Measurements from ENCODE around the gene OPRPN. TPM values are rescaled to one million over a fixed set of nuclear protein-coding genes. Genes with fewer than 3 reads are reported as not detected.

Gene OPRPN
- total RNA-seq, 2 experiments from 2014 or later: not detected

DNA sequence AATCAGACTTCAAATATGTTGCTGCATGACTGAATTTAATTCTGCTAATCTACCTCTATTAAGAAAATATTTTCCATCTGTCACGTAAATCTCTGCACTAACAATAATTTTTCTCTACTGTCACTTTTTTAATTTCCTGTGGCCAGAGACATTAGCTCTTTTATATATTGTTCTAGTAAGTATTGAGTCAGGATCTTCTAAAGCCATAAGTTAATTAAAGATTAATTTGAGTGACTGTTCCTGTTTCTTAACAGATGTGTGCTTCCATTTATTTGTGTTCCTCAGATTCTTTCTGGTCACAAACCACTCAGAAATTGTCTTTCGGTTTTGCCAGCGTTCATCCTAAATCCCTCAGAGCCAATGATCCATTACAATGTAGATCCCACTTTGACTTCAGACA is 17.2 kb upstream of the OPRPN start:
- Histone ChIP-seq H3K4me3 (ENCODE audit: low read length) (no peak overlapping the region), H3K27ac (ENCODE audit: low read depth in 1 of 2, low read length in 2 of 2) (no peak overlapping the region), H3K4me1 (ENCODE audit: insufficient read depth, low read length) (no peaks in the 10 kb centered on the region), H3K9me3 (ENCODE audit: control insufficient read depth in 1 of 2, insufficient read depth in 1 of 2, low read length in 2 of 2) (peaks cover 0 to 4% of the 10 kb centered on the region in 2 experiments), H3K36me3 (ENCODE audit: insufficient read depth, low read length) (no peaks in the 10 kb centered on the region), H3K27me3 (ENCODE audit: control insufficient read depth in 1 of 2, insufficient read depth in 2 of 2, low read length in 2 of 2) (no peaks in the 10 kb centered on the region)
- H3K9me3 Mint-ChIP-seq: no peaks in the 10 kb centered on the region
- intact Hi-C loops (cut with DNase I, micrococcal nuclease): no loop called here
- no peaks in the 10 kb centered on the region for H3K27me3 Mint-ChIP-seq
- ChIA-PET POLR2A (no interaction called here), CTCF (no interaction called here)
- TF ChIP-seq CTCF (IDR thresholded peaks at IDR 0.05): no peak
- no peak overlapping the region for H3K27ac Mint-ChIP-seq
- H3K4me1 Mint-ChIP-seq (ENCODE audit: low read depth): no peaks in the 10 kb centered on the region
- DNase-seq (no peak), ATAC-seq (ENCODE audit: poor library complexity) (no peak)
- no peak overlapping the region for H3K4me3 Mint-ChIP-seq
- H3K36me3 Mint-ChIP-seq (ENCODE audit: low read depth): no peaks in the 10 kb centered on the region

GRCh38 chr4:70382691-70383181 is 15.0 kb upstream of the OPRPN start, which contains the start of gene SMR3B:
Gene SMR3B, plus strand, starts transcription at chr4:70383131. Its CDS starts 1,380 bp downstream, at chr4:70384511.
- ATAC-seq (ENCODE audit: poor library complexity): no peak
- no peaks in the 10 kb centered on the region for H3K4me1 Mint-ChIP-seq (ENCODE audit: low read depth)
- H3K9me3 Mint-ChIP-seq: peaks cover 2% of the 10 kb centered on the region
- Histone ChIP-seq H3K27me3 (ENCODE audit: control insufficient read depth in 1 of 2, insufficient read depth in 2 of 2, low read length in 2 of 2) (no peaks in the 10 kb centered on the region), H3K4me1 (ENCODE audit: insufficient read depth, low read length) (no peaks in the 10 kb centered on the region), H3K36me3 (ENCODE audit: insufficient read depth, low read length) (no peaks in the 10 kb centered on the region), H3K4me3 (ENCODE audit: low read length) (no peak within 1 kb of the TSS), H3K9me3 (ENCODE audit: control insufficient read depth in 1 of 2, insufficient read depth in 1 of 2, low read length in 2 of 2) (peaks cover 0 to 9% of the 10 kb centered on the region in 2 experiments), H3K27ac (ENCODE audit: low read depth in 1 of 2, low read length in 2 of 2) (no peak within 1 kb of the TSS)
- TF ChIP-seq CTCF (IDR thresholded peaks at IDR 0.05): no peak
- intact Hi-C loops (cut with DNase I, micrococcal nuclease): no loop called here
- H3K27ac Mint-ChIP-seq: no peak within 1 kb of the TSS
- ChIA-PET CTCF (no interaction called here), POLR2A (no interaction called here)
- H3K4me3 Mint-ChIP-seq: no peak within 1 kb of the TSS
- no peak for DNase-seq
- H3K36me3 Mint-ChIP-seq (ENCODE audit: low read depth): no peaks in the 10 kb centered on the region
- no peaks in the 10 kb centered on the region for H3K27me3 Mint-ChIP-seq

DNA sequence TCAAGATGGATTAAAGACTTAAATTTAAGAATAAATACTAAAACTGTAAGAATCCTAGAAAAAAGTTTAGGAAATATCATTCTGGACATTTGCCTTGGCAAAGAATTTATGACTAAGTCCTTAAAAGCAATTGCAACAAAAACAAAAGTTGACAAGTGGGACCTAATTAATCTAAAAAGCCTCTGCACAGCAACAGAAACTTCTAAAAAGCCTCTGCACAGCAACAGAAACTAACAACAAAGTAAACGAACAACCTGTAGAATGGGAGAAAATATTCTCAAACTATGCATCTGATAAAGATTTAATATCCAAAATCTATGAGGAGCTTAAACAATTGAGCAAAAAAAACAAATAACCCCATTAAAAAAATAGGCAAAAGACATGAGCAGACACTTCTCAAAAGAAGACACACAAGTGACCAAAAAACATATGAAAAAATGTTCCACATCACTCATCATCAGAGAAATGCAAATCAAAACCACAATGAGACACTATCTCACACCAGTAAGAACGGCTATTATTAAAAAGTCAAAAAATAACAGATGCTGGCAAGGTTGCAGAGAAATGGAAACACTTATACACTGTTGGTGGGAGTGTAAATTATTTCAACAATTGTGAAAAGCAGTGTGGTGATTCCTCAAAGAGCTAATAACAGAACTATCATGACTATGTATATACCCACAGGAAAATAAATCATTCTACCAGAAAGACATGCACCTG is 5.5 kb upstream of the OPRPN start:
- ChIA-PET POLR2A (no interaction called here), CTCF (no interaction called here)
- H3K9me3 ChIP-seq (ENCODE audit: control insufficient read depth in 1 of 2, insufficient read depth in 1 of 2, low read length in 2 of 2): no peaks in the 10 kb centered on the region
- Mint-ChIP-seq H3K36me3 (ENCODE audit: low read depth) (no peaks in the 10 kb centered on the region), H3K4me1 (ENCODE audit: low read depth) (no peaks in the 10 kb centered on the region), H3K27ac (no peak overlapping the region), H3K27me3 (no peaks in the 10 kb centered on the region), H3K9me3 (peaks cover under 1% of the 10 kb centered on the region), H3K4me3 (no peak overlapping the region)
- H3K27ac ChIP-seq (ENCODE audit: low read depth in 1 of 2, low read length in 2 of 2): no peak overlapping the region
- H3K4me1 ChIP-seq (ENCODE audit: insufficient read depth, low read length): no peaks in the 10 kb centered on the region
- intact Hi-C loops (cut with DNase I, micrococcal nuclease): no loop called here
- H3K27me3 ChIP-seq (ENCODE audit: control insufficient read depth in 1 of 2, insufficient read depth in 2 of 2, low read length in 2 of 2): no peaks in the 10 kb centered on the region
- TF ChIP-seq CTCF (IDR thresholded peaks at IDR 0.05): no peak
- H3K4me3 ChIP-seq (ENCODE audit: low read length): no peak overlapping the region
- no peaks in the 10 kb centered on the region for H3K36me3 ChIP-seq (ENCODE audit: insufficient read depth, low read length)
- DNase-seq (no peak), ATAC-seq (ENCODE audit: poor library complexity) (no peak)

Data from CD4-positive, alpha-beta T cell (primary cell).